OCI-LY3 (cell line): ENCODE data around the gene RAB34.

Experiments used
- H2AFZ ChIP-seq: fragments of 200-600, 300-600 bp; shearing (Covaris generic); 2 replicates; pipeline ENCODE4 v1.6.0; 2014; ENCODE audit warnings: antibody characterized with exemption, low read depth, low read length
- H3K27ac ChIP-seq: fragments of 200-600, 300-600 bp; sonication (generic); 2 replicates; pipeline ENCODE4 v1.5.1; 2014; ENCODE audit warnings: mild to moderate bottlenecking, low read length, moderate library complexity, mixed read lengths
- H3K27me3 ChIP-seq: fragments of 200-600, 300-600 bp; sonication (generic); 2 replicates; pipeline ENCODE4 v1.6.1; 2014; ENCODE audit warnings: low read depth, low read length, mixed read lengths
- H3K36me3 ChIP-seq: fragments of 200-600, 300-600 bp; sonication (generic); replicated peaks from 2 replicates; pipeline ENCODE3; 2014; ENCODE audit warnings: low read depth, low read length, mixed read lengths
- H3K4me1 ChIP-seq: fragments of 300-600, 200-600 bp; sonication (generic); 2 replicates; pipeline ENCODE4 v1.6.1; 2014; ENCODE audit warnings: low read length, mixed read lengths
- H3K4me2 ChIP-seq: fragments of 200-600, 300-600 bp; sonication (generic); 2 replicates; pipeline ENCODE4 v1.6.1; 2014; ENCODE audit warnings: low read length, mixed read lengths
- H3K4me3 ChIP-seq: fragments of 300-600, 200-600 bp; sonication (generic); 2 replicates; pipeline ENCODE4 v1.5.1; 2014; ENCODE audit warnings: antibody characterized with exemption, mild to moderate bottlenecking, low read length, moderate library complexity
- H3K79me2 ChIP-seq: fragments of 300-600, 200-600 bp; shearing (Covaris generic); 2 replicates; pipeline ENCODE4 v1.6.1; 2014; ENCODE audit warnings: mild to moderate bottlenecking, low read length, mixed read lengths
- H3K9ac ChIP-seq: fragments of 300-600, 200-600 bp; shearing (Covaris generic); 2 replicates; pipeline ENCODE4 v1.6.0; 2014; ENCODE audit warnings: mild to moderate bottlenecking, low read length, moderate library complexity
- H3K9me3 ChIP-seq: fragments of 200-600, 300-600 bp; shearing (Covaris generic); 2 replicates; pipeline ENCODE4 v1.6.1; 2014; ENCODE audit warnings: low read length, mixed read lengths; ENCODE audit not compliant: insufficient read depth
- H4K20me1 ChIP-seq: fragments of 200-600, 300-600 bp; sonication (generic); 2 replicates; pipeline ENCODE4 v1.6.1; 2016; ENCODE audit warnings: low read length, mixed read lengths; ENCODE audit not compliant: insufficient read depth
- CTCF ChIP-seq: fragments of 200-600, 300-600 bp; sonication (generic); IDR thresholded peaks from 2 replicates; pipeline ENCODE4 v1.5.1; 2014; ENCODE audit warnings: antibody characterized with exemption, low read length, low read depth
- EZH2phosphoT487 ChIP-seq: fragments of 200-600 bp; shearing (Covaris generic); IDR thresholded peaks from 2 replicates; pipeline ENCODE4 v1.6.1; 2018; ENCODE audit warnings: antibody characterized with exemption, mixed run types, low read depth

The RAB34 gene

DNA sequence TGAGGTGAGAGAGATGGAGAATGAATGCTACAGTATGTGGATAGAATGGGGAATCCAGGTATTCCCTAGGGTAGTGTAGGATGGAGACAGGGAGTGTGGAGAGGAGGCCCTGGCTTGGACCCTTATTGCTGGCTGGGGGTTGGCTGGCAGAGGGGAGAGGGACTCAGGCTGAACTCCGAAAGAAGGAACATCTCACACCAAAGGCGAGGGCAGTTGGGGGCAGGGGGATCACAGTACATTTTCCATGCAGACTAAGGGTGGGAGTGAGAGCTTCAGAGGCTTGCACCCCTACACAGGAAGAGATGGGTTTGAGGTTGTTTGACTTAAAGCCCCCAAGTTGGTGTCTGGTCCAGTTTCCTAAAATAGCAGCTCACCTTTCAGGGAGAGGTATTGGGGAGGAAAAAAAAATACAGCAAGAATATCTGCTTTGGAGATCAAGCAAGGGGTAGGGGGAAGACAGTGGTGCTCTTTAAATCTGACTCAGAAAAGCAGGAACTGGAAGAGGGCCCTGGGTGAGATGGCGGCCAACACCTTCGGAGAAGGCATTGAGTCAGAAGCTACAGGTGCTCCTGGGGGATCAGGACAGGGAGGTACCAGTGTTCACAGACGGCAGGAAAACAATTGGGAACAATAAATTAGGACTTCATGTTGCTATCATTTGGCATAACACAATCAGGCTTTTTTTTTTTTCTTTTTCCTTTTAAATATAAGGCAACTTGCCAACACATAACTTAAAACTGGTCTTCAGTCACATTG is 38.6 kb upstream of the RAB34 start:
- H3K4me3 ChIP-seq = no peak overlapping the region
- peaks cover 16% of the 10 kb centered on the region for H3K4me1 ChIP-seq
- peaks cover 32% of the 10 kb centered on the region for H3K36me3 ChIP-seq
- no peaks in the 10 kb centered on the region for H3K27me3 ChIP-seq
- TF ChIP-seq CTCF (no peak), EZH2phosphoT487 (no peak)
- peaks cover 10% of the 10 kb centered on the region for H4K20me1 ChIP-seq
- H3K27ac ChIP-seq = no peak overlapping the region
- H3K9ac ChIP-seq = no peak overlapping the region
- no peaks in the 10 kb centered on the region for H3K9me3 ChIP-seq
- H2AFZ ChIP-seq = no peak overlapping the region
- H3K79me2 ChIP-seq = peaks cover 6% of the 10 kb centered on the region; the same call in 1 of the 2 replicates
- no peak overlapping the region for H3K4me2 ChIP-seq

- H3K9ac ChIP-seq = no peak overlapping the region
- no peak overlapping the region for H3K4me2 ChIP-seq
- peaks cover 15% of the 10 kb centered on the region for H3K4me1 ChIP-seq
- H3K36me3 ChIP-seq = peaks cover 32% of the 10 kb centered on the region
- no peak overlapping the region for H2AFZ ChIP-seq
- TF ChIP-seq CTCF = no peak
- TF ChIP-seq EZH2phosphoT487 = no peak
- no peak overlapping the region for H3K4me3 ChIP-seq
- H3K79me2 ChIP-seq = peaks cover 13% of the 10 kb centered on the region
- H3K9me3 ChIP-seq = no peaks in the 10 kb centered on the region
- peaks cover 16% of the 10 kb centered on the region for H4K20me1 ChIP-seq
- H3K27ac ChIP-seq = no peak overlapping the region
- H3K27me3 ChIP-seq = no peaks in the 10 kb centered on the region
Measured at GRCh38 chr17:28755486-28755885, 37.8 kb upstream of the RAB34 start.

DNA sequence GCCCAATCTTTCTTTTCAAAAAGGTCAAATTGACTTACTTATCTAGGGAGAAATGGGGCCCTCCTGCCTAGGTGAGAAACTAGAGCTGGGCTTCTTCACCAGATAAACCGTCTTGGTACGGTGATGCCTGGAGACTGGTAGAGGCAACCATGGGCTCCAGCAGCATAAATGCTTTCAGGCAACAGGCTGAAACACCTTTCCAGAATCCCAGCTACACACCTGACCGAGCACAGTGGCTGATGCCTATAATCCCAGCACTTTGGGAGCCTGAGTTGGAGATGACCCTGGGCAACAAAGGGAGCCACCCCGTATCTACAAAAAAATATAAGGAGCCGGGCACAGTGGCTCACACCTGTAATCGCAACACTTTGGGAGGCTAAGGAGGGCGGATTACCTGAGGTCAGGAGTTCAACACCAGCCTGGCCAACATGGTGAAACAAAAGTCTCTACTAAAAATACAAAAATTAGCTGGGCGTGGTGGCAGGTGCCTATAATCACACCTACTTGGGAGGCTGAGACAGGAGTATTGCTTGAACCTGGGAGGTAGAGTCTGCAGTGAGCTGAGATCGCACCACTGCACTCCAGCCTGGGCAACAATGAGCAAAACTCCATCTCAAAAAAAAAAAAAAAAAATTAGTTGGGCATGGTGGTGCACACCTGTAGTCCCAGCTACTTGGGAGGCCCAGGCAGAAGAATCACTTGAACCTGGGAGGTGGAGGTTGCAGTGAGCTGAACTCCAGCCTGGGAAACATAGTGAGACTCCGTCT is 34.1 kb upstream of the RAB34 start:
- Histone ChIP-seq H3K4me3 (no peak overlapping the region), H3K9ac (no peak overlapping the region), H3K27ac (peak overlapping the region; percentile 32; the same call in 1 of the 2 replicates), H3K79me2 (peaks cover 50% of the 10 kb centered on the region), H4K20me1 (peaks cover 51% of the 10 kb centered on the region), H3K4me1 (peaks cover 51% of the 10 kb centered on the region), H3K4me2 (no peak overlapping the region), H3K9me3 (no peaks in the 10 kb centered on the region), H3K27me3 (no peaks in the 10 kb centered on the region), H2AFZ (no peak overlapping the region), H3K36me3 (peaks cover 52% of the 10 kb centered on the region)
- TF ChIP-seq CTCF (no peak), EZH2phosphoT487 (no peak)
